GM21381 (cell line): ENCODE measurements around the gene CDC20.

Experiments used
- ATAC-seq: cut with Tn5 transposase; IDR thresholded peaks from one replicate; pipeline ENCODE4 v1.9.1; 2021; ENCODE audit warnings: mild to moderate bottlenecking, moderate library complexity; ENCODE audit not compliant: unreplicated experiment

The CDC20 gene

GRCh38 chr1:43358746-43359693, at the start of gene CDC20:
Gene CDC20 (plus strand): TSS chr1:43358981. CDS start chr1:43359216, 235 bp downstream.
- ATAC-seq = peak; percentile 95

- ATAC-seq = no peak
Observed at GRCh38 chr1:43309405-43310025, 49.3 kb upstream of the CDC20 start.

GRCh38 chr1:43311521-43311920, 47.3 kb upstream of the CDC20 start:
- no peak for ATAC-seq

GRCh38 chr1:43312212-43312623, 46.6 kb upstream of the CDC20 start:
- no peak for ATAC-seq

GRCh38 chr1:43312663-43313515, 45.9 kb upstream of the CDC20 start:
- ATAC-seq = no peak

GRCh38 chr1:43313771-43314170, 45.0 kb upstream of the CDC20 start:
- no peak for ATAC-seq

GRCh38 chr1:43314233-43314632, 44.5 kb upstream of the CDC20 start:
- no peak for ATAC-seq

GRCh38 chr1:43315481-43315880, 43.3 kb upstream of the CDC20 start:
- no peak for ATAC-seq

- no peak for ATAC-seq
Observed at GRCh38 chr1:43315963-43316737, 42.6 kb upstream of the CDC20 start.

GRCh38 chr1:43316738-43317520, 41.9 kb upstream of the CDC20 start:
- no peak for ATAC-seq

- ATAC-seq = no peak
Observed at GRCh38 chr1:43317817-43318471, 40.8 kb upstream of the CDC20 start.

GRCh38 chr1:43318831-43319230, 40.0 kb upstream of the CDC20 start:
- ATAC-seq = no peak

GRCh38 chr1:43319288-43319687, 39.5 kb upstream of the CDC20 start:
- no peak for ATAC-seq

GRCh38 chr1:43319766-43320165, 39.0 kb upstream of the CDC20 start:
- ATAC-seq = no peak

- ATAC-seq = no peak
Observed at GRCh38 chr1:43321331-43321891, 37.4 kb upstream of the CDC20 start.

GRCh38 chr1:43322506-43322905, 36.3 kb upstream of the CDC20 start:
- ATAC-seq = no peak

GRCh38 chr1:43324810-43325209, 34.0 kb upstream of the CDC20 start:
- no peak for ATAC-seq

- no peak for ATAC-seq
Observed at GRCh38 chr1:43325381-43325780, 33.4 kb upstream of the CDC20 start.
